HK-2 (cell line): ENCODE measurements around the gene NEK5.
"Not testable (repeated sequence)": the region's sequence is repeated elsewhere in the genome, so short reads cannot be mapped to it uniquely, and the experiment has no call there.

ENCODE experiments used
- DNase-seq: peaks from one replicate; pipeline ENCODE4 v3.0.0-alpha.2; 2018; ENCODE audit not compliant: unreplicated experiment

The NEK5 gene

GRCh38 chr13:52070929-52071523, 57.8 kb downstream of the NEK5 start:
- no peak for DNase-seq

- DNase-seq, result no peak
Observed at GRCh38 chr13:52067237-52067636, 61.6 kb downstream of the NEK5 start.

GRCh38 chr13:52061587-52061986, 67.3 kb downstream of the NEK5 start:
- no peak for DNase-seq

- not testable (repeated sequence) for DNase-seq
Observed at GRCh38 chr13:52061064-52061463, 67.8 kb downstream of the NEK5 start.

- DNase-seq, result no peak
Observed at GRCh38 chr13:52053460-52053859, 75.4 kb downstream of the NEK5 start.

- no peak for DNase-seq
Observed at GRCh38 chr13:52051400-52051799, 77.5 kb downstream of the NEK5 start.

- DNase-seq, result no peak
Observed at GRCh38 chr13:52048516-52048915, 80.4 kb downstream of the NEK5 start.

- no peak for DNase-seq
Observed at GRCh38 chr13:52047463-52047862, 81.4 kb downstream of the NEK5 start.

- no peak for DNase-seq
Observed at GRCh38 chr13:52043675-52044074, 85.2 kb downstream of the NEK5 start.

GRCh38 chr13:52036037-52036436, 92.8 kb downstream of the NEK5 start:
- DNase-seq, result no peak

GRCh38 chr13:52034616-52035226, 94.2 kb downstream of the NEK5 start:
- no peak for DNase-seq

GRCh38 chr13:52033039-52033438, 95.8 kb downstream of the NEK5 start:
- DNase-seq, result no peak

GRCh38 chr13:52030401-52030800, 98.5 kb downstream of the NEK5 start:
- DNase-seq, result not testable (repeated sequence)

GRCh38 chr13:52029569-52029968, 99.3 kb downstream of the NEK5 start:
- no peak for DNase-seq

- DNase-seq, result no peak
Observed at GRCh38 chr13:52027832-52028231, 101.0 kb downstream of the NEK5 start.

- DNase-seq, result no peak
Observed at GRCh38 chr13:52026246-52026626, 102.6 kb downstream of the NEK5 start.

GRCh38 chr13:52025475-52026245, 103.2 kb downstream of the NEK5 start:
- DNase-seq, result no peak

GRCh38 chr13:52024481-52024880, 104.4 kb downstream of the NEK5 start, which contains the start of gene UTP14C:
UTP14C (plus strand) TSS chr13:52024691; CDS start chr13:52028805, 4,114 bp downstream.
- DNase-seq, result no peak

GRCh38 chr13:52022356-52022755, 106.5 kb downstream of the NEK5 start:
- no peak for DNase-seq

- DNase-seq, result no peak
Observed at GRCh38 chr13:52020191-52020590, 108.7 kb downstream of the NEK5 start.

GRCh38 chr13:52016296-52016695, 112.6 kb downstream of the NEK5 start:
- no peak for DNase-seq

GRCh38 chr13:52012512-52012836, 116.4 kb downstream of the NEK5 start:
- DNase-seq, result no peak
